ENCODE data around the gene SPATA6L. TPM values are rescaled to one million over a fixed set of nuclear protein-coding genes. Genes with fewer than 3 reads are reported as not detected.

SPATA6L gene
- total and polyA plus RNA-seq, 12 donors = 0.55 to 8.3 (median 2.8) TPM

DNA sequence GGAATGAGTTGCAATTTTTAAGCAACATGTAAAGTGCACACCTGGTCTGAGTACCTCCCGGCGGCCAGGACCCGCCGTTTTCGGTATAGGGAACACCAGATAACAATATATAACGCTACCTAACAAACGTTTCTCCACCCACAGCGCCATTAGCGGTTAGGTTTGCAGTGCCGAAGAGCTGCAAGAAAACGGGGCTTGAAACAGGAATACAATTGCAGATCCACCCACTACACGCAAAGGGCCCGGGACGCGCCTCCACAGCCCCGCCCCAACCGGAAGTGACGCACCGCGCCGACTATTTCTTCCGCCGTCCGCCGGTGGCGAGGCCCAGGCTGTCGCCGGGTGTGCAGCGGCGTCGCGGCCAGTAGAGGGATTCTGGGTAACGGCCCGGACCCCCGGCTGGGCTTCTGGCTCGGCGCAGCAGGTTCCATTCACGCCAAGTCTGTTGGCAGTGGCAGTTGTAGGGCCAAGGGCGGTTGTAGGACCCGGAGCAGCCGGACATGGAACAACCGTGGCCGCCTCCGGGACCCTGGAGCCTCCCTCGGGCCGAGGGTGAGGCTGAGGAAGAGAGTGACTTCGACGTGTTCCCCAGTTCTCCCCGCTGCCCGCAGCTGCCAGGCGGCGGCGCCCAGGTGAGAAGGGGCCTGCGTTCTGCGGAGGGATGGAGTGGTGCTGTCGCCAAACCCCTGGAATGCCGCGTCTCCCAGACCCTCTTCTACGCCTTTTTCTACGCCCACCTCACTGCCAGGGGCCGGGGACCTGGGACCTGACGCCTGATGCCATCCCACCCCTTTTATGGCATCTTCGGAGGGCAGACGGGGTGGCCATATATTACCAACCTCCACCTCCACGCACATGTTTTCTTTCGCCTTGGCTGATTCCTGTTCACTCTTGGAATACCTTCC is 13.2 kb upstream of the SPATA6L start, which contains the start of gene CDC37L1:
Gene CDC37L1 (plus strand): TSS at position 302 of the 905 bp plus-strand sequence. CDS start 199 bp downstream, at position 501.
- H3K36me3 ChIP-seq (replicated peaks in 1 of 2) = no peaks in the 10 kb centered on the region
- TF ChIP-seq, protein P1, sequence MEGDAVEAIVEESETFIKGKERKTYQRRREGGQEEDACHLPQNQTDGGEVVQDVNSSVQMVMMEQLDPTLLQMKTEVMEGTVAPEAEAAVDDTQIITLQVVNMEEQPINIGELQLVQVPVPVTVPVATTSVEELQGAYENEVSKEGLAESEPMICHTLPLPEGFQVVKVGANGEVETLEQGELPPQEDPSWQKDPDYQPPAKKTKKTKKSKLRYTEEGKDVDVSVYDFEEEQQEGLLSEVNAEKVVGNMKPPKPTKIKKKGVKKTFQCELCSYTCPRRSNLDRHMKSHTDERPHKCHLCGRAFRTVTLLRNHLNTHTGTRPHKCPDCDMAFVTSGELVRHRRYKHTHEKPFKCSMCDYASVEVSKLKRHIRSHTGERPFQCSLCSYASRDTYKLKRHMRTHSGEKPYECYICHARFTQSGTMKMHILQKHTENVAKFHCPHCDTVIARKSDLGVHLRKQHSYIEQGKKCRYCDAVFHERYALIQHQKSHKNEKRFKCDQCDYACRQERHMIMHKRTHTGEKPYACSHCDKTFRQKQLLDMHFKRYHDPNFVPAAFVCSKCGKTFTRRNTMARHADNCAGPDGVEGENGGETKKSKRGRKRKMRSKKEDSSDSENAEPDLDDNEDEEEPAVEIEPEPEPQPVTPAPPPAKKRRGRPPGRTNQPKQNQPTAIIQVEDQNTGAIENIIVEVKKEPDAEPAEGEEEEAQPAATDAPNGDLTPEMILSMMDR (IDR thresholded peaks at IDR 0.05) = peak; percentile 50 to 92 (median 84)
- peak; percentile 94 to 99 for TF ChIP-seq POLR2A (IDR thresholded peaks at IDR 0.05)
- peak; percentile 97 to 99 (median 98) for DNase-seq
- WGBS, 4 donors = 0 to 1% (median 0%) methylated on average over 29 to 66 of the region's 66 CpGs
- peaks cover 20 to 30% of the 10 kb centered on the region in 2 donors for H3K4me1 ChIP-seq (replicated peaks in 1 of 2)
- intact Hi-C loops (cut with DNase I) = no loop called here
- no peaks in the 10 kb centered on the region for H3K27me3 ChIP-seq
- H3K9me3 ChIP-seq (replicated peaks in 1 of 3) = no peaks in the 10 kb centered on the region
- peak within 1 kb of the TSS; percentile 62 to 91 (median 83) for H3K4me3 ChIP-seq
- H3K27ac ChIP-seq = peak within 1 kb of the TSS; percentile 90 to 99 (median 93)

DNA sequence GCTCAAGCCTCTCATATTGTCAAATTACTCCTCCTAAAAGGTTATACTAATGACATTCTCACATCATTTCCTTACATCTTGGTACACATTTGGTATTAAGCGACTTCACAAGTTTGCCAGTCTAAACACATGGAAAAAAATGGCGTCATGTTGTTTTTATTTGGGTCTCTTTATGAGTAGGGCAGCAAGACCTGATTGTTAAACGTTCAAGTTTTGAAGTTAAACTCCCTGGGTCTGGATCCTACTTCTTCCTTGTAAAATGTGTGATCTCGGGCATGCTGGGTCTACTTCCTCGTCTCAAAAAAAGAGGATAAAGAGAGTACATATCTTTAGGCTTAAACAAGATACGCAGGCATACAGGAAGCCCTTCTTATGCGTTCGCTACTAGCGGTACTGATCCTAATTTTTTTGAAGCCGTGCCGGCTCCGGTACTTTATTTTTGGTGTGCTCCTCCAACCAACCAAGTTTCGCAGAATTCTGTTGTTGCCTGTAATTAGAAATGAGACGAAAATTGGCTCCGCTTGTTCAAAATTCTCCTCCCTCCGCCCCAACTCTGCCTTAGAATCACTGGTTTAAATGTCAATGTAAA is 12.5 kb upstream of the SPATA6L start:
- intact Hi-C loops (cut with DNase I) = no loop called here
- TF ChIP-seq, protein P1 (IDR thresholded peaks at IDR 0.05) = no peak
- no peak for TF ChIP-seq POLR2A (IDR thresholded peaks at IDR 0.05)
- WGBS, 4 donors = 0 to 1% (median 0%) methylated on average over 16 of the region's 16 CpGs
- H3K9me3 ChIP-seq (replicated peaks in 1 of 3) = no peaks in the 10 kb centered on the region
- H3K27me3 ChIP-seq = no peaks in the 10 kb centered on the region
- peak overlapping the region; percentile 90 to 99 (median 93) for H3K27ac ChIP-seq
- H3K4me1 ChIP-seq (replicated peaks in 1 of 2) = peaks cover 20 to 24% of the 10 kb centered on the region in 2 donors
- peak in 3 of 7 donors; percentile 21 to 31 (median 23) for DNase-seq
- H3K4me3 ChIP-seq = peak overlapping the region in 3 of 4 donors; percentile 10 to 91 (median 62)
- H3K36me3 ChIP-seq (replicated peaks in 1 of 2) = no peaks in the 10 kb centered on the region

DNA sequence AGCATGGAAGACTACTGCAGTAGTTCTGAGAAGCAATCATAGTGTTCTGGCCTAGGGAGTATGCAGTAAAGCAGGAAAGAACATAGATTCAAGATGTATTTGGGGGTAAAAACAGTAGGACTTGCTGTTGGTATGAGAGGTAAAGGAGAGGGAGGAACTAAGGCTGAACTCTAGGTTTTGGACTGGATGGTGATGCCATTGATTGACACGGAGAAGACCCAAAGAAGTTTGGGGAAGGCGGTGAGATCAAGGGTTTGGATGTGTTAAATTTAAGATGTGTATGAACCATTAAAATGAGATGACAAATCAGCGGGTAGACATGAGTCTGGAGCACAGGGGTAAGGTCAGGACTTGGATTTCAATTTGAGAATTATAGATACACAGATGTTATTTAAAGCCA is 11.1 kb upstream of the SPATA6L start:
- no peak for TF ChIP-seq POLR2A (IDR thresholded peaks at IDR 0.05)
- TF ChIP-seq, protein P1 (IDR thresholded peaks at IDR 0.05) = no peak
- Histone ChIP-seq H3K27ac (no peak overlapping the region), H3K4me3 (no peak overlapping the region), H3K36me3 (replicated peaks in 1 of 2) (no peaks in the 10 kb centered on the region), H3K27me3 (no peaks in the 10 kb centered on the region), H3K9me3 (replicated peaks in 1 of 3) (no peaks in the 10 kb centered on the region), H3K4me1 (replicated peaks in 1 of 2) (peaks cover 20% of the 10 kb centered on the region in 2 donors)
- 60 to 98% (median 86%) methylated on average over 3 of the region's 3 CpGs for WGBS, 4 donors
- no peak for DNase-seq
- intact Hi-C loops (cut with DNase I) = no loop called here

DNA sequence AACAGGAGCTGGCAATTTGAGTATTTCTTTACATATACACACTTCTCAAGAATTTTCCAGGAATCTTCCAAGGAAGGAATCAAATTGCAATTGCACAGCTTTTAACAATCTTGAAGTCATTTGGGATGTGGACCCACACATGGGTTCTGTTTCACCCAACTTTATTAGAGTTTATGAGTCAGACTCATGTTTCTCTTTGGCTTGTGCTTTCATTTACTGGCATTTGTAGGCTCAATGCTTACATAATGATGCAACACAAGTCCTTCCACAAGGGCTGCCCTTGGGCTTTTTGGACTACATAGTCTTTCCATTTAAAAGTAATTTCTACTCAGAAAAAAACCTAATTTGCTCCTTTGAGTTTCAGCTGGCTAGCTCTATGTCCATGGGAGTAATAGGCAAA is 8.5 kb upstream of the SPATA6L start:
- TF ChIP-seq, protein P1 (IDR thresholded peaks at IDR 0.05) = no peak
- TF ChIP-seq POLR2A (IDR thresholded peaks at IDR 0.05) = no peak
- H3K4me3 ChIP-seq = no peak overlapping the region
- peaks cover 8% of the 10 kb centered on the region in 2 donors for H3K4me1 ChIP-seq (replicated peaks in 1 of 2)
- H3K9me3 ChIP-seq (replicated peaks in 1 of 3) = no peaks in the 10 kb centered on the region
- H3K36me3 ChIP-seq (replicated peaks in 1 of 2) = no peaks in the 10 kb centered on the region
- intact Hi-C loops (cut with DNase I) = no loop called here
- H3K27ac ChIP-seq = peak overlapping the region in 3 of 5 donors; percentile 9 to 65 (median 35)
- no peaks in the 10 kb centered on the region for H3K27me3 ChIP-seq
- peak in 5 of 7 donors; percentile 42 to 74 (median 58) for DNase-seq
